CD4-positive, alpha-beta T cell treated with Interleukin-10 for 1 hour (primary cell): Measurements from ENCODE around the gene SSC4D.
A peak's percentile ranks its signal among the peaks of the same experiment; 100 is the strongest.
"Not testable (repeated sequence)": the region's sequence is repeated elsewhere in the genome, so short reads cannot be mapped to it uniquely, and the experiment has no call there.

Experiments used
- DNase-seq: peaks from one replicate; pipeline ENCODE4 v3.0.0-alpha.2; 2020

The SSC4D gene

GRCh38 chr7:76417654-76418310 is 8.3 kb upstream of the SSC4D start:
- not testable (repeated sequence) for DNase-seq

- DNase-seq, result no peak
These were observed 2.8 kb upstream of the SSC4D start for GRCh38 chr7:76412249-76412648.

GRCh38 chr7:76411626-76412025 is 2.1 kb upstream of the SSC4D start:
- DNase-seq, result no peak

- no peak for DNase-seq
These were observed 1.4 kb downstream of the SSC4D start for GRCh38 chr7:76408121-76408560.

- DNase-seq, result no peak
These were observed 1.8 kb downstream of the SSC4D start for GRCh38 chr7:76407718-76408117.

GRCh38 chr7:76405738-76406137 is 3.8 kb downstream of the SSC4D start:
- no peak for DNase-seq

GRCh38 chr7:76403780-76404494 is 5.6 kb downstream of the SSC4D start:
- no peak for DNase-seq

GRCh38 chr7:76403097-76403496 is 6.4 kb downstream of the SSC4D start:
- not testable (repeated sequence) for DNase-seq

GRCh38 chr7:76400248-76400647 is 9.2 kb downstream of the SSC4D start:
- DNase-seq, result no peak

- DNase-seq, result peak; percentile 90
These were observed 11.9 kb downstream of the SSC4D start for GRCh38 chr7:76397409-76398183.

GRCh38 chr7:76396864-76397263 is 12.6 kb downstream of the SSC4D start:
- DNase-seq, result no peak

- no peak for DNase-seq
These were observed 13.4 kb downstream of the SSC4D start for GRCh38 chr7:76395965-76396726.

GRCh38 chr7:76395605-76395964 is 13.9 kb downstream of the SSC4D start:
- not testable (repeated sequence) for DNase-seq

GRCh38 chr7:76394957-76395356 is 14.5 kb downstream of the SSC4D start:
- no peak for DNase-seq

GRCh38 chr7:76393116-76394031 is 16.1 kb downstream of the SSC4D start:
- DNase-seq, result peak; percentile 93

GRCh38 chr7:76392531-76393115 is 16.9 kb downstream of the SSC4D start:
- no peak for DNase-seq

- no peak for DNase-seq
These were observed 19.4 kb downstream of the SSC4D start for GRCh38 chr7:76390092-76390491.

GRCh38 chr7:76387789-76388188 is 21.7 kb downstream of the SSC4D start:
- not testable (repeated sequence) for DNase-seq

- DNase-seq, result no peak
These were observed 22.7 kb downstream of the SSC4D start for GRCh38 chr7:76386691-76387260.

GRCh38 chr7:76383089-76383944 is 26.2 kb downstream of the SSC4D start:
- DNase-seq, result no peak
